HepG2 (cell line): Measurements from ENCODE around the gene LRRC8C. TPM values are rescaled to one million over a fixed set of nuclear protein-coding genes. Genes with fewer than 3 reads are reported as not detected.
"Not testable (repeated sequence)": the region's sequence is repeated elsewhere in the genome, so short reads cannot be mapped to it uniquely, and the experiment has no call there.

Experiments
- ATF1 ChIP-seq: IDR thresholded peaks from 2 replicates; pipeline ENCODE4 v1.6.1; 2016; ENCODE audit warnings: mild to moderate bottlenecking, control low read depth
- CBX5 ChIP-seq: sonication (generic); formaldehyde crosslinking; IDR thresholded peaks from 2 replicates; pipeline ENCODE4 v1.4.0; 2020; ENCODE audit warnings: missing genetic modification reagents, borderline replicate concordance
- CREM ChIP-seq, 2 experiments: sonication (generic) in 1 of 2; formaldehyde crosslinking in 1 of 2; IDR thresholded peaks; 2 replicates each; pipeline versions ENCODE4 v1.4.0 to v1.6.1; 2016 to 2020; ENCODE audit warnings: antibody characterized with exemption in 1 of 2, mild to moderate bottlenecking in 1 of 2, missing genetic modification reagents in 1 of 2
- ELF3 ChIP-seq: IDR thresholded peaks from 2 replicates; pipeline ENCODE4 v1.6.1; 2016; ENCODE audit warnings: missing genetic modification reagents, missing compliant biosample characterization
- FOXK1 ChIP-seq: sonication (generic); formaldehyde crosslinking; IDR thresholded peaks from 2 replicates; pipeline ENCODE4 v1.4.0; 2020; ENCODE audit warnings: low read depth, missing genetic modification reagents, borderline replicate concordance
- GABPB1 ChIP-seq: IDR thresholded peaks from 2 replicates; pipeline ENCODE4 v1.6.1; 2016; ENCODE audit warnings: mild to moderate bottlenecking, missing genetic modification reagents, moderate library complexity, missing compliant biosample characterization
- HHEX ChIP-seq: IDR thresholded peaks from 2 replicates; pipeline ENCODE4 v1.6.1; 2016; ENCODE audit warnings: control low read depth
- MEIS1 ChIP-seq: sonication (generic); formaldehyde crosslinking; IDR thresholded peaks from 2 replicates; pipeline ENCODE4 v1.9.0; 2021; ENCODE audit warnings: mild to moderate bottlenecking, missing genetic modification reagents, moderate library complexity, borderline replicate concordance
- MIER2 ChIP-seq: IDR thresholded peaks from 2 replicates; pipeline ENCODE4 v1.6.1; 2016; ENCODE audit warnings: missing biosample characterization, missing genetic modification reagents
- NCOR1 ChIP-seq: fragments of 200-600 bp; sonication (generic); IDR thresholded peaks from 2 replicates; pipeline ENCODE4 v1.7.0; 2017; ENCODE audit warnings: antibody characterized with exemption, low read length, borderline replicate concordance
- NFIC ChIP-seq: IDR thresholded peaks from 2 replicates; pipeline ENCODE4 v1.6.1; 2012; ENCODE audit warnings: mild to moderate bottlenecking, low read length, inconsistent platforms
- TGIF2 ChIP-seq: IDR thresholded peaks from 2 replicates; pipeline ENCODE4 v1.6.1; 2016; ENCODE audit warnings: control low read depth, missing compliant biosample characterization
- THAP11 ChIP-seq: IDR thresholded peaks from 2 replicates; pipeline ENCODE4 v1.6.1; 2016; ENCODE audit warnings: missing biosample characterization, missing genetic modification reagents
- polyA plus RNA-seq, 8 experiments: library from polyadenylated mRNA; depleted of rRNA in 3 of 8; stranded (reverse) in 7 of 8; unstranded in 1 of 8; fragments of >200 nt; fragmentation: Illumina TruSeq in 4 of 8; extraction: Trizol in 4 of 8; gene quantifications; 2 replicates each; pipeline versions ENCODE4 v1.2.1 to v1.2.3, GENCODE V29; 2011 to 2016; ENCODE audit warnings: low read depth in 4 of 8, missing spikeins in 1 of 8, mixed read lengths in 1 of 8; ENCODE audit not compliant: insufficient read depth in 1 of 8
- total RNA-seq, 5 experiments: library from RNA; depleted of rRNA; stranded (reverse); fragments of >200 nt; fragmentation: Illumina TruSeq; extraction: Trizol; gene quantifications; 2 replicates each; pipeline ENCODE4 v1.2.3, GENCODE V29; 2016; ENCODE audit warnings: low read depth in 1 of 5
- TF ChIP-seq, protein P1 (sequence below), 2 experiments: sonication (generic) in 1 of 2; formaldehyde crosslinking in 1 of 2; IDR thresholded peaks; 2 replicates each; pipeline versions ENCODE4 v1.4.0 to v1.6.1; 2018 to 2020; ENCODE audit warnings: missing genetic modification reagents in 2 of 2, borderline replicate concordance in 1 of 2, low read depth in 1 of 2, mild to moderate bottlenecking in 1 of 2, missing biosample characterization in 1 of 2
- TF ChIP-seq, protein P2 (sequence below): sonication (generic); formaldehyde crosslinking; IDR thresholded peaks from 2 replicates; pipeline ENCODE4 v1.5.1; 2020; ENCODE audit warnings: missing genetic modification reagents, mild to moderate bottlenecking, borderline replicate concordance
- TF ChIP-seq, protein P3 (sequence below): sonication (generic); formaldehyde crosslinking; conservative IDR thresholded peaks from 2 replicates; pipeline ENCODE4 v1.4.0; 2020; ENCODE audit warnings: mild to moderate bottlenecking, missing genetic modification reagents, moderate library complexity
- TF ChIP-seq, protein P4 (sequence below): IDR thresholded peaks from 2 replicates; pipeline ENCODE4 v1.6.1; 2016; ENCODE audit warnings: mild to moderate bottlenecking
- TF ChIP-seq, protein P5 (sequence below): sonication (generic); formaldehyde crosslinking; IDR thresholded peaks from 2 replicates; pipeline ENCODE4 v1.5.0; 2020; ENCODE audit warnings: mild to moderate bottlenecking, missing genetic modification reagents, borderline replicate concordance

LRRC8C gene
- total and polyA plus RNA-seq, 2 of the 13 experiments (the other 11 are each of a cell fraction or from before 2014, with no cell fraction given): 0.22 to 0.32 TPM

DNA sequence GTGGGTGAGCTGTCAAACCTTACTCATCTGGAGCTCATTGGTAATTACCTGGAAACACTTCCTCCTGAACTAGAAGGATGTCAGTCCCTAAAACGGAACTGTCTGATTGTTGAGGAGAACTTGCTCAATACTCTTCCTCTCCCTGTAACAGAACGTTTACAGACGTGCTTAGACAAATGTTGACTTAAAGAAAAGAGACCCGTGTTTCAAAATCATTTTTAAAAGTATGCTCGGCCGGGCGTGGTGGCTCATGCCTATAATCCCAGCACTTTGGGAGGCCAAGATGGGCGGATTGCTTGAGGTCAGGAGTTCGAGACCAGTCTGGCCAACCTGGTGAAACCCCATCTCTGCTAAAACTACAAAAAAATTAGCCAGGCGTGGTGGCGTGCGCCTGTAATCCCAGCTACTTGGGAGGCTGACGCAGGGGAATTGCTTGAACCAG, 40.0 kb upstream of the LRRC8C start (continued):
- TF ChIP-seq, protein P1, sequence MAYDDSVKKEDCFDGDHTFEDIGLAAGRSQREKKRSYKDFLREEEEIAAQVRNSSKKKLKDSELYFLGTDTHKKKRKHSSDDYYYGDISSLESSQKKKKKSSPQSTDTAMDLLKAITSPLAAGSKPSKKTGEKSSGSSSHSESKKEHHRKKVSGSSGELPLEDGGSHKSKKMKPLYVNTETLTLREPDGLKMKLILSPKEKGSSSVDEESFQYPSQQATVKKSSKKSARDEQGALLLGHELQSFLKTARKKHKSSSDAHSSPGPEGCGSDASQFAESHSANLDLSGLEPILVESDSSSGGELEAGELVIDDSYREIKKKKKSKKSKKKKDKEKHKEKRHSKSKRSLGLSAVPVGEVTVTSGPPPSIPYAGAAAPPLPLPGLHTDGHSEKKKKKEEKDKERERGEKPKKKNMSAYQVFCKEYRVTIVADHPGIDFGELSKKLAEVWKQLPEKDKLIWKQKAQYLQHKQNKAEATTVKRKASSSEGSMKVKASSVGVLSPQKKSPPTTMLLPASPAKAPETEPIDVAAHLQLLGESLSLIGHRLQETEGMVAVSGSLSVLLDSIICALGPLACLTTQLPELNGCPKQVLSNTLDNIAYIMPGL (CRISPR knock-in tag; IDR thresholded peaks at IDR 0.05; ENCODE audit: borderline replicate concordance in 1 of 2, low read depth in 1 of 2): peak; percentile 21 to 54; a peak in 1 of 4 replicates
- TF ChIP-seq FOXK1 (CRISPR knock-in tag): peak; percentile 33; the same call in 1 of the 2 replicates
- TF ChIP-seq ATF1: peak; percentile 25; the same call in 1 of the 2 replicates
- TF ChIP-seq ELF3 (CRISPR knock-in tag): peak; percentile 97
- TF ChIP-seq, protein P2, sequence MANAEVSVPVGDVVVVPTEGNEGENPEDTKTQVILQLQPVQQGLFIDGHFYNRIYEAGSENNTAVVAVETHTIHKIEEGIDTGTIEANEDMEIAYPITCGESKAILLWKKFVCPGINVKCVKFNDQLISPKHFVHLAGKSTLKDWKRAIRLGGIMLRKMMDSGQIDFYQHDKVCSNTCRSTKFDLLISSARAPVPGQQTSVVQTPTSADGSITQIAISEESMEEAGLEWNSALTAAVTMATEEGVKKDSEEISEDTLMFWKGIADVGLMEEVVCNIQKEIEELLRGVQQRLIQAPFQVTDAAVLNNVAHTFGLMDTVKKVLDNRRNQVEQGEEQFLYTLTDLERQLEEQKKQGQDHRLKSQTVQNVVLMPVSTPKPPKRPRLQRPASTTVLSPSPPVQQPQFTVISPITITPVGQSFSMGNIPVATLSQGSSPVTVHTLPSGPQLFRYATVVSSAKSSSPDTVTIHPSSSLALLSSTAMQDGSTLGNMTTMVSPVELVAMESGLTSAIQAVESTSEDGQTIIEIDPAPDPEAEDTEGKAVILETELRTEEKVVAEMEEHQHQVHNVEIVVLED: peak; percentile 35; the same call in 1 of the 2 replicates
- 0 out of 2 replicates have a peak, but pooled peaks have one; percentile 45 for TF ChIP-seq TGIF2
- TF ChIP-seq HHEX: 0 out of 2 replicates have a peak, but pooled peaks have one; percentile 36
- TF ChIP-seq CREM (IDR thresholded peaks at IDR 0.05): peak; percentile 66
- TF ChIP-seq CREM (CRISPR knock-in tag; IDR thresholded peaks at IDR 0.05): not testable (repeated sequence)
- TF ChIP-seq, protein P3, sequence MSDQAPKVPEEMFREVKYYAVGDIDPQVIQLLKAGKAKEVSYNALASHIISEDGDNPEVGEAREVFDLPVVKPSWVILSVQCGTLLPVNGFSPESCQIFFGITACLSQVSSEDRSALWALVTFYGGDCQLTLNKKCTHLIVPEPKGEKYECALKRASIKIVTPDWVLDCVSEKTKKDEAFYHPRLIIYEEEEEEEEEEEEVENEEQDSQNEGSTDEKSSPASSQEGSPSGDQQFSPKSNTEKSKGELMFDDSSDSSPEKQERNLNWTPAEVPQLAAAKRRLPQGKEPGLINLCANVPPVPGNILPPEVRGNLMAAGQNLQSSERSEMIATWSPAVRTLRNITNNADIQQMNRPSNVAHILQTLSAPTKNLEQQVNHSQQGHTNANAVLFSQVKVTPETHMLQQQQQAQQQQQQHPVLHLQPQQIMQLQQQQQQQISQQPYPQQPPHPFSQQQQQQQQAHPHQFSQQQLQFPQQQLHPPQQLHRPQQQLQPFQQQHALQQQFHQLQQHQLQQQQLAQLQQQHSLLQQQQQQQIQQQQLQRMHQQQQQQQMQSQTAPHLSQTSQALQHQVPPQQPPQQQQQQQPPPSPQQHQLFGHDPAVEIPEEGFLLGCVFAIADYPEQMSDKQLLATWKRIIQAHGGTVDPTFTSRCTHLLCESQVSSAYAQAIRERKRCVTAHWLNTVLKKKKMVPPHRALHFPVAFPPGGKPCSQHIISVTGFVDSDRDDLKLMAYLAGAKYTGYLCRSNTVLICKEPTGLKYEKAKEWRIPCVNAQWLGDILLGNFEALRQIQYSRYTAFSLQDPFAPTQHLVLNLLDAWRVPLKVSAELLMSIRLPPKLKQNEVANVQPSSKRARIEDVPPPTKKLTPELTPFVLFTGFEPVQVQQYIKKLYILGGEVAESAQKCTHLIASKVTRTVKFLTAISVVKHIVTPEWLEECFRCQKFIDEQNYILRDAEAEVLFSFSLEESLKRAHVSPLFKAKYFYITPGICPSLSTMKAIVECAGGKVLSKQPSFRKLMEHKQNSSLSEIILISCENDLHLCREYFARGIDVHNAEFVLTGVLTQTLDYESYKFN: peak; percentile 72
- 0 out of 2 replicates have a peak, but pooled peaks have one; percentile 25 for TF ChIP-seq MIER2
- TF ChIP-seq, protein P4, sequence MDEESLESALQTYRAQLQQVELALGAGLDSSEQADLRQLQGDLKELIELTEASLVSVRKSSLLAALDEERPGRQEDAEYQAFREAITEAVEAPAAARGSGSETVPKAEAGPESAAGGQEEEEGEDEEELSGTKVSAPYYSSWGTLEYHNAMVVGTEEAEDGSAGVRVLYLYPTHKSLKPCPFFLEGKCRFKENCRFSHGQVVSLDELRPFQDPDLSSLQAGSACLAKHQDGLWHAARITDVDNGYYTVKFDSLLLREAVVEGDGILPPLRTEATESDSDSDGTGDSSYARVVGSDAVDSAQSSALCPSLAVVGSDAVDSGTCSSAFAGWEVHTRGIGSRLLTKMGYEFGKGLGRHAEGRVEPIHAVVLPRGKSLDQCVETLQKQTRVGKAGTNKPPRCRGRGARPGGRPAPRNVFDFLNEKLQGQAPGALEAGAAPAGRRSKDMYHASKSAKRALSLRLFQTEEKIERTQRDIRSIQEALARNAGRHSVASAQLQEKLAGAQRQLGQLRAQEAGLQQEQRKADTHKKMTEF (CRISPR knock-in tag): peak; percentile 87
- TF ChIP-seq, protein P5, sequence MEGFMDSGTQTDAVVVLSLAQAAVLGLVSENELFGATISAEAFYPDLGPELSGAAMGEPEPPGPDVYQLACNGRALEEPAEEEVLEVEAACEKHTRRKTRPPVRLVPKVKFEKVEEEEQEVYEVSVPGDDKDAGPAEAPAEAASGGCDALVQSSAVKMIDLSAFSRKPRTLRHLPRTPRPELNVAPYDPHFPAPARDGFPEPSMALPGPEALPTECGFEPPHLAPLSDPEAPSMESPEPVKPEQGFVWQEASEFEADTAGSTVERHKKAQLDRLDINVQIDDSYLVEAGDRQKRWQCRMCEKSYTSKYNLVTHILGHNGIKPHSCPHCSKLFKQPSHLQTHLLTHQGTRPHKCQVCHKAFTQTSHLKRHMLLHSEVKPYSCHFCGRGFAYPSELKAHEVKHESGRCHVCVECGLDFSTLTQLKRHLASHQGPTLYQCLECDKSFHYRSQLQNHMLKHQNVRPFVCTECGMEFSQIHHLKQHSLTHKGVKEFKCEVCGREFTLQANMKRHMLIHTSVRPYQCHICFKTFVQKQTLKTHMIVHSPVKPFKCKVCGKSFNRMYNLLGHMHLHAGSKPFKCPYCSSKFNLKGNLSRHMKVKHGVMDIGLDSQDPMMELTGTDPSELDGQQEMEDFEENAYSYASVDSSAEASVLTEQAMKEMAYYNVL (CRISPR knock-in tag): peak; percentile 83; the same call in 1 of the 2 replicates
- peak; percentile 41 for TF ChIP-seq GABPB1 (CRISPR knock-in tag)
- TF ChIP-seq THAP11: peak; percentile 54; the same call in 1 of the 2 replicates
- TF ChIP-seq MEIS1 (CRISPR knock-in tag): 0 out of 2 replicates have a peak, but pooled peaks have one; percentile 42
- 0 out of 2 replicates have a peak, but pooled peaks have one; percentile 22 for TF ChIP-seq NCOR1
- peak; percentile 33; the same call in 1 of the 2 replicates for TF ChIP-seq CBX5
- peak; percentile 57; the same call in 1 of the 2 replicates for TF ChIP-seq NFIC
